ENCODE results near the gene CLEC11A.

DNA sequence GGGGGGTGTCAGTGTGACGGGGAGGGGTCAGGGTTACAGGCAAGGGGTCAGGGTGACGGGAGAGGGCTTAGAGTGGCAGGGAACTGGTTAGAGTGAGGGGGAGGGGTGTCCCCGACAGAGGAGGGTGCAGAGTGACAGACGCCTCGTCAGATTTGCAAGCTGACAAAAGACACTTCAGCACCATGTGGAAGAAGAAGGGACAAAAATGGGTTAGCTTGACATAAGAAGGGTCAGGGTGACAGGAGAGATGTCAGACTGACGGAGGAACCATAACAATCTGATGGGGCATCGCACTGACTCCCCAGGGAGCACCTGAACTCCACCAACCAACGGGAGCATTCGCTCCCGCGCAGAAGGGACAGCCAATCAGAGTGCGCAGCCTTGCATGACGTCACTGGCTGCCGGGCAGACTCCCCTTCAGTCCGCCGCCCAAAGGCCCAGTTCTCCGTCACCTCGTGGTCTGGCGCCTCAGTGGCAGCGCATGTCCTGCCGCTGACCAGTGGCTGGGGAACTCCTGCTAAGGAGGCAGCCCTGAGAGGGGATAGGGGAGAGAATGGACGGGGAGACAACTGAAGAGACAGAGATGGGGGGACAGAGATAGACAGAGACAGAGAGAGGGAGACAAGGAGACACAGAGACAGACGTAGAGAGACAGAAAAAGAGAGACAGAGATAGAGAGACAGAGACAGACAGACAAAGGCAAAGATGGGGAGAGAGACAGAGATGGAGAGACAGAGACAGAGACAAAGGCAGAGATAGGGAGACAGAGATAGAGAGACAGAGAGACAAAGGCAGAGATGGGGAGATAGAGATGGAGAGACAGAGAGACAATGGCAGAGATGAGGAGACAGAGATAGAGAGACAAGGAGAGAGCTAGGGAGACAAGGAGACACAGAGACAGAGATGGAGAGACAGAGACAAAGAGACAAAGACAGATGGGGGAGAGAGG is 43.7 kb upstream of the CLEC11A start:
- no peak for TF ChIP-seq CTCF (conservative IDR thresholded peaks at IDR 0.05; ENCODE audit: low read depth, low read length)
- TF ChIP-seq EZH2 (IDR thresholded peaks at IDR 0.05; ENCODE audit: borderline replicate concordance, low read depth, low read length, poor library complexity, severe bottlenecking), result no peak
